Panc1 (cell line): ENCODE data around the gene SELENOF. TPM values are rescaled to one million over a fixed set of nuclear protein-coding genes. Genes with fewer than 3 reads are reported as not detected.

ENCODE experiments used
- ATAC-seq: fragments of 200-7000 bp; cut with Tn5 transposase; 2 replicates; pipeline ENCODE4 v1.9.1; 2020; ENCODE audit warnings: mild to moderate bottlenecking, moderate library complexity
- BruUV-seq: library from RNA; stranded (reverse); fragments of 400-500 nt; replicated peaks from 2 replicates; lab custom pipeline; 2021; lab: Mats Ljungman, UMichigan
- CTCF ChIA-PET: fragments of 300-600 bp; sonication (Branson Sonifier 250); formaldehyde crosslinking; loops from one replicate; lab custom pipeline; 2022; ENCODE audit warnings: antibody characterized with exemption; lab: Charles Lee
- POLR2A ChIA-PET: fragments of 300-600 bp; sonication (Branson Sonifier 250); formaldehyde crosslinking; loops from one replicate; lab custom pipeline; 2022; ENCODE audit warnings: antibody characterized with exemption; lab: Charles Lee
- DNase-seq: peaks from one replicate; pipeline ENCODE4 v3.0.0-alpha.2; 2010; ENCODE audit warnings: low read depth, low spot score
- H3K27ac ChIP-seq: 2 replicates; pipeline ENCODE4 v1.5.1; 2011; ENCODE audit warnings: mild to moderate bottlenecking, low read length, inconsistent platforms
- H3K27me3 ChIP-seq: fragments of 200-500 bp; sonication (Bioruptor generic); 2 replicates; pipeline ENCODE4 v1.6.0; 2014; ENCODE audit warnings: low read length, inconsistent platforms; ENCODE audit not compliant: control insufficient read depth, insufficient read depth
- H3K36me3 ChIP-seq: fragments of 200-500 bp; sonication (Bioruptor generic); 2 replicates; pipeline ENCODE4 v1.5.1; 2014; ENCODE audit warnings: inconsistent platforms, mild to moderate bottlenecking, low read length, moderate library complexity; ENCODE audit not compliant: control insufficient read depth, insufficient read depth
- H3K4me1 ChIP-seq: 2 replicates; pipeline ENCODE4 v1.5.1; 2011; ENCODE audit warnings: inconsistent platforms, mild to moderate bottlenecking, low read length, moderate library complexity; ENCODE audit not compliant: control insufficient read depth, insufficient read depth
- H3K4me3 ChIP-seq, 2 experiments: 2 replicates each; pipeline ENCODE4 v1.5.1; 2011 to 2012; ENCODE audit warnings: low read depth in 2 of 2, low read length in 2 of 2, mild to moderate bottlenecking in 2 of 2, inconsistent platforms in 1 of 2, moderate library complexity in 1 of 2
- H3K9me3 ChIP-seq: fragments of 200-500 bp; sonication (Bioruptor generic); 2 replicates; pipeline ENCODE4 v1.5.1; 2014; ENCODE audit warnings: low read depth, mild to moderate bottlenecking, inconsistent platforms, low read length, moderate library complexity; ENCODE audit not compliant: control insufficient read depth, insufficient read depth
- POLR2AphosphoS5 ChIP-seq: IDR thresholded peaks from 2 replicates; pipeline ENCODE4 v1.6.1; 2012; ENCODE audit warnings: mild to moderate bottlenecking, low read depth, low read length, moderate library complexity
- SIN3A ChIP-seq: IDR thresholded peaks from 2 replicates; pipeline ENCODE4 v1.6.1; 2012; ENCODE audit warnings: low read depth, mild to moderate bottlenecking, low read length, moderate library complexity, borderline replicate concordance; ENCODE audit not compliant: insufficient read depth
- TCF7L2 ChIP-seq: IDR thresholded peaks from 2 replicates; pipeline ENCODE4 v1.6.1; 2011; ENCODE audit warnings: mild to moderate bottlenecking, low read depth, low read length, inconsistent platforms
- in situ Hi-C: cut with HindIII; loops from 2 replicates; pipeline ENCODE4 v1.10.0; 2016; ENCODE audit warnings: low sequenced_read_pairs, low pct_unique_long_range_greater_than_20kb
- intact Hi-C: fragments of 100-400 bp; cut with micrococcal nuclease; formaldehyde crosslinking; loops from one replicate; pipeline ENCODE4 v1.10.0; 2022; ENCODE audit not compliant: unreplicated experiment
- total RNA-seq: library from RNA; stranded (reverse); gene quantifications from one replicate; pipeline ENCODE4 v1.2.1, GENCODE V29; 2021; ENCODE audit not compliant: unreplicated experiment
- TF ChIP-seq, protein P1 (sequence below), 2 experiments: IDR thresholded peaks; 2 replicates each; pipeline ENCODE4 v1.6.1; 2011 to 2012; ENCODE audit warnings: low read depth in 2 of 2, control low read depth in 1 of 2, low read length in 1 of 2, mild to moderate bottlenecking in 1 of 2, moderate library complexity in 1 of 2; ENCODE audit not compliant: insufficient read depth in 1 of 2
- TF ChIP-seq, protein P2 (sequence below): fragments of 450-650 bp; IDR thresholded peaks from 2 replicates; pipeline ENCODE4 v1.5.1; 2017; ENCODE audit warnings: mild to moderate bottlenecking

Gene SELENOF
- total RNA-seq, 1 experiment from 2014 or later, result 190 TPM

DNA sequence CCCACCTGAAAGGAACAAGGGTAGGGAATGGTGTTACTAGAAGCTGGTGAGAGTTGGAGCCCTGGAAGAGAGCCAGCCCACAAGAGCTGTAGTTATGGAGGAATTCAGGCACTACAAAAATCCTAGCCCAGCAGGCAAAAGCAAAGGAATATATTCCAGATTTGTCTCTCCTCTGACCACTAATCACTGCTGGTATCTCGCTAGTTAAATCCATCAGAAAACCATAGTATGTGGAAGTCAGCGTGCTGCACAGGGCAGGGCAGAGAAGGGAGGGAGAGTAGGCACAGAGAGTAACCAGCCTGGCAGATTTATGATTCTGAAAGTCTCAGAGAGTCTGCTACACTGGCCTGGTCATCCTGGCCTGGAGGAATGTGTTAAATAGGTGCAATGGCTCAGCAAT, 88.6 kb downstream of the SELENOF start:
- H3K4me3 ChIP-seq, result no peak overlapping the region
- ATAC-seq (no peak), DNase-seq (no peak)
- in situ Hi-C loops, result no loop called here
- ChIA-PET POLR2A (no interaction called here), CTCF (no interaction called here)
- H3K36me3 ChIP-seq, result no peaks in the 10 kb centered on the region
- no peaks in the 10 kb centered on the region for H3K4me1 ChIP-seq
- H3K27me3 ChIP-seq, result peaks cover 28% of the 10 kb centered on the region
- BruUV-seq, result no TSS peak
- intact Hi-C loops, result no loop called here
- no peak for TF ChIP-seq TCF7L2
- no peak for TF ChIP-seq POLR2AphosphoS5
- TF ChIP-seq, protein P1, sequence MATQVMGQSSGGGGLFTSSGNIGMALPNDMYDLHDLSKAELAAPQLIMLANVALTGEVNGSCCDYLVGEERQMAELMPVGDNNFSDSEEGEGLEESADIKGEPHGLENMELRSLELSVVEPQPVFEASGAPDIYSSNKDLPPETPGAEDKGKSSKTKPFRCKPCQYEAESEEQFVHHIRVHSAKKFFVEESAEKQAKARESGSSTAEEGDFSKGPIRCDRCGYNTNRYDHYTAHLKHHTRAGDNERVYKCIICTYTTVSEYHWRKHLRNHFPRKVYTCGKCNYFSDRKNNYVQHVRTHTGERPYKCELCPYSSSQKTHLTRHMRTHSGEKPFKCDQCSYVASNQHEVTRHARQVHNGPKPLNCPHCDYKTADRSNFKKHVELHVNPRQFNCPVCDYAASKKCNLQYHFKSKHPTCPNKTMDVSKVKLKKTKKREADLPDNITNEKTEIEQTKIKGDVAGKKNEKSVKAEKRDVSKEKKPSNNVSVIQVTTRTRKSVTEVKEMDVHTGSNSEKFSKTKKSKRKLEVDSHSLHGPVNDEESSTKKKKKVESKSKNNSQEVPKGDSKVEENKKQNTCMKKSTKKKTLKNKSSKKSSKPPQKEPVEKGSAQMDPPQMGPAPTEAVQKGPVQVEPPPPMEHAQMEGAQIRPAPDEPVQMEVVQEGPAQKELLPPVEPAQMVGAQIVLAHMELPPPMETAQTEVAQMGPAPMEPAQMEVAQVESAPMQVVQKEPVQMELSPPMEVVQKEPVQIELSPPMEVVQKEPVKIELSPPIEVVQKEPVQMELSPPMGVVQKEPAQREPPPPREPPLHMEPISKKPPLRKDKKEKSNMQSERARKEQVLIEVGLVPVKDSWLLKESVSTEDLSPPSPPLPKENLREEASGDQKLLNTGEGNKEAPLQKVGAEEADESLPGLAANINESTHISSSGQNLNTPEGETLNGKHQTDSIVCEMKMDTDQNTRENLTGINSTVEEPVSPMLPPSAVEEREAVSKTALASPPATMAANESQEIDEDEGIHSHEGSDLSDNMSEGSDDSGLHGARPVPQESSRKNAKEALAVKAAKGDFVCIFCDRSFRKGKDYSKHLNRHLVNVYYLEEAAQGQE (IDR thresholded peaks at IDR 0.05; ENCODE audit: insufficient read depth in 1 of 2, low read depth in 2 of 2, low read length in 1 of 2), result no peak
- no peak for TF ChIP-seq SIN3A
- TF ChIP-seq, protein P2, sequence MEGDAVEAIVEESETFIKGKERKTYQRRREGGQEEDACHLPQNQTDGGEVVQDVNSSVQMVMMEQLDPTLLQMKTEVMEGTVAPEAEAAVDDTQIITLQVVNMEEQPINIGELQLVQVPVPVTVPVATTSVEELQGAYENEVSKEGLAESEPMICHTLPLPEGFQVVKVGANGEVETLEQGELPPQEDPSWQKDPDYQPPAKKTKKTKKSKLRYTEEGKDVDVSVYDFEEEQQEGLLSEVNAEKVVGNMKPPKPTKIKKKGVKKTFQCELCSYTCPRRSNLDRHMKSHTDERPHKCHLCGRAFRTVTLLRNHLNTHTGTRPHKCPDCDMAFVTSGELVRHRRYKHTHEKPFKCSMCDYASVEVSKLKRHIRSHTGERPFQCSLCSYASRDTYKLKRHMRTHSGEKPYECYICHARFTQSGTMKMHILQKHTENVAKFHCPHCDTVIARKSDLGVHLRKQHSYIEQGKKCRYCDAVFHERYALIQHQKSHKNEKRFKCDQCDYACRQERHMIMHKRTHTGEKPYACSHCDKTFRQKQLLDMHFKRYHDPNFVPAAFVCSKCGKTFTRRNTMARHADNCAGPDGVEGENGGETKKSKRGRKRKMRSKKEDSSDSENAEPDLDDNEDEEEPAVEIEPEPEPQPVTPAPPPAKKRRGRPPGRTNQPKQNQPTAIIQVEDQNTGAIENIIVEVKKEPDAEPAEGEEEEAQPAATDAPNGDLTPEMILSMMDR, result no peak
- H3K27ac ChIP-seq, result no peak overlapping the region
- H3K9me3 ChIP-seq, result no peaks in the 10 kb centered on the region

DNA sequence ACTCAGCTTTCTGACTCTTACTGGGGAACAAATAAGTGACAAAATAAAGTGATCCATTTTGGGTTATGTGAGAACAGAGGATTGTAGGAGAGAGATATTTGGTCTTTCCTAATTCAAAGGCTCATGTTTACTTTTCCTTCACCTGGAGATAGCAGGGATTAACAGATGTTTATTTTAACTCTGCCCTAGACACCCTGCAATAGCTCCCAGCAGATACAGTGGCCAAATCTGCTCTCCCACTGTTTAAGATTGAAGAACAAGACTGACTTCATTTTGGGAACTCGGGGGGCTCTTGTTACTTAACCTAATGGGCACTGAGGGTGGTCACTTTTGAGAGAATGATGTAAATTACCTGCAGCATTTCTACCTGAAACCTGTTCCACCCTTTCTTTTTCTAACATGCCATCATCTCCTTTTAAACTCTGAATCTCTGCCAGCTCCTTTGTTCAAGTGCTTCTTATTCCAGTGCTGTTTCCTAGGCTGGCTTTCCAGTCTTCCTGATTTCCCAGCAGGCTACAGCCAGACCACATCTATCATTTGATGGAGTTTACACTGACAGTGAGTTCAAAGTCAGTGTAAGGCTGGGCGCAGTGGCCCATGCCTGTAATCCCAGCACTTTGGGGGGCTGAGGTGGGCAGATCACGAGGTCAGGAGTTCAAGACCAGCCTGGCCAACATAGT, 90.0 kb downstream of the SELENOF start:
- TF ChIP-seq, protein P1 (IDR thresholded peaks at IDR 0.05; ENCODE audit: insufficient read depth in 1 of 2, low read depth in 2 of 2, low read length in 1 of 2), result no peak
- TF ChIP-seq TCF7L2 (no peak), SIN3A (no peak), POLR2AphosphoS5 (no peak)
- TF ChIP-seq, protein P2, result no peak
- no peak for DNase-seq

More for the DNA sequence above, 90.0 kb downstream of the SELENOF start:
- Histone ChIP-seq H3K4me3 (no peak overlapping the region), H3K4me1 (no peaks in the 10 kb centered on the region), H3K36me3 (no peaks in the 10 kb centered on the region), H3K27me3 (peaks cover 28% of the 10 kb centered on the region), H3K27ac (no peak overlapping the region), H3K9me3 (no peaks in the 10 kb centered on the region)
- CTCF ChIA-PET, result interaction anchor here (1.4 kb wide), 1 partner anchor 10 kb away, joined by 5 read pairs; no protein-coding TSS in a partner anchor
- no peak for ATAC-seq
- POLR2A ChIA-PET, result no interaction called here
- intact Hi-C loops (no loop called here), in situ Hi-C loops (no loop called here)
- no TSS peak for BruUV-seq
